A673 (cell line): ENCODE results near the gene THUMPD3. TPM values are rescaled to one million over a fixed set of nuclear protein-coding genes. Genes with fewer than 3 reads are reported as not detected.

Source experiments
- BruUV-seq: library from RNA; stranded (reverse); fragments of 400-500 nt; replicated peaks from 2 replicates; lab custom pipeline; 2021; lab: Mats Ljungman, UMichigan
- CTCF ChIA-PET: fragments of 300-600 bp; sonication (Branson Sonifier 250); formaldehyde crosslinking; loops from one replicate; lab custom pipeline; 2022; ENCODE audit warnings: antibody characterized with exemption; lab: Charles Lee
- POLR2A ChIA-PET: fragments of 300-600 bp; sonication (Branson Sonifier 250); formaldehyde crosslinking; loops from one replicate; lab custom pipeline; 2022; ENCODE audit warnings: antibody characterized with exemption; ENCODE audit not compliant: low non-redundant PET; lab: Charles Lee
- DNase-seq: peaks from one replicate; pipeline ENCODE4 v3.0.0-alpha.2; 2015; ENCODE audit warnings: low spot score
- H3K27ac ChIP-seq: fragments of 200-600 bp; sonication (generic); 2 replicates; pipeline ENCODE4 v1.5.1; 2016; ENCODE audit warnings: mixed run types, low read depth, mild to moderate bottlenecking, mixed read lengths, antibody characterized with exemption, low read length; ENCODE audit not compliant: poor library complexity, severe bottlenecking
- H3K27me3 ChIP-seq: fragments of 200-600 bp; sonication (generic); replicated peaks from 2 replicates; pipeline ENCODE4 v1.6.1; 2017; ENCODE audit warnings: mixed run types, low read depth, mild to moderate bottlenecking, mixed read lengths, antibody characterized with exemption, low read length; ENCODE audit not compliant: insufficient read depth, poor library complexity
- H3K36me3 ChIP-seq: fragments of 200-600 bp; sonication (generic); 2 replicates; pipeline ENCODE4 v1.6.1; 2016; ENCODE audit warnings: mixed run types, mild to moderate bottlenecking, mixed read lengths, antibody characterized with exemption, low read length; ENCODE audit not compliant: insufficient read depth, poor library complexity, severe bottlenecking
- H3K4me1 ChIP-seq: fragments of 200-600 bp; sonication (generic); 2 replicates; pipeline ENCODE4 v1.6.1; 2017; ENCODE audit warnings: mixed run types, mild to moderate bottlenecking, mixed read lengths, antibody characterized with exemption, low read length; ENCODE audit not compliant: insufficient read depth, poor library complexity, severe bottlenecking
- H3K4me3 ChIP-seq: fragments of 200-600 bp; sonication (generic); 2 replicates; pipeline ENCODE4 v1.5.1; 2016; ENCODE audit warnings: low read depth, mixed run types, mild to moderate bottlenecking, mixed read lengths, low read length; ENCODE audit not compliant: poor library complexity, severe bottlenecking
- H3K9me3 ChIP-seq: fragments of 200-600 bp; sonication (generic); 2 replicates; pipeline ENCODE4 v1.6.1; 2016; ENCODE audit warnings: mixed run types, low read depth, mild to moderate bottlenecking, mixed read lengths, antibody characterized with exemption, low read length; ENCODE audit not compliant: poor library complexity, severe bottlenecking
- EZH2 ChIP-seq: fragments of 200-600 bp; sonication (generic); IDR thresholded peaks from 2 replicates; pipeline ENCODE4 v1.6.1; 2017; ENCODE audit warnings: borderline replicate concordance, low read depth, mild to moderate bottlenecking, mixed read lengths, antibody characterized with exemption, low read length; ENCODE audit not compliant: poor library complexity, severe bottlenecking
- intact Hi-C: fragments of 100-400 bp; cut with micrococcal nuclease; formaldehyde crosslinking; loops from one replicate; pipeline ENCODE4 v1.10.0; 2022; ENCODE audit not compliant: unreplicated experiment
- total RNA-seq: library from RNA; stranded (reverse); gene quantifications from 2 replicates; pipeline ENCODE4 v1.2.3, GENCODE V29; 2021
- TF ChIP-seq, protein P1 (sequence below): fragments of 300-800, 200-600 bp; sonication (generic); conservative IDR thresholded peaks from 2 replicates; pipeline ENCODE4 v1.5.1; 2017; ENCODE audit warnings: low read depth, mild to moderate bottlenecking, antibody characterized with exemption, low read length, moderate library complexity, mixed read lengths

The THUMPD3 gene
- total RNA-seq, 1 experiment from 2014 or later = 84.6 TPM

DNA sequence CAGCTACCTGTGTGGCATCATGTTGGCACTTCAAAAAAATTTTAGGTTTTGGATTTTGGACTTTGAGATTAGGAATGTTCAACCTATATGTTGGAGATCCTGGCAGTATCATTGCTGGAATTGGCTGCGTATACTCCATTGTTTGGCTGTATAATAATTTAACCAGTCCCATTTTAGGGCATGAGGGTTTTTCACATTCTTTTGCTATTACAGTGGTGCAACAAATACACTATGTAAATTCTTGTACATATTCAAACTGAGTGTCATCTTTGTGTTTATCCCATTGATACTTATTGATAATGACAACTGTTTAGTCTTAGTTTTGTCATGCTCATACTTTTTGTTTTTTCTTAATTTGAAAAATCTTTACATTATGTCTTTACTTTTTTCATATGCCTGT, 6.7 kb downstream of the THUMPD3 start:
- H3K36me3 ChIP-seq = peaks cover 82% of the 10 kb centered on the region
- TF ChIP-seq EZH2 = no peak
- TF ChIP-seq, protein P1, sequence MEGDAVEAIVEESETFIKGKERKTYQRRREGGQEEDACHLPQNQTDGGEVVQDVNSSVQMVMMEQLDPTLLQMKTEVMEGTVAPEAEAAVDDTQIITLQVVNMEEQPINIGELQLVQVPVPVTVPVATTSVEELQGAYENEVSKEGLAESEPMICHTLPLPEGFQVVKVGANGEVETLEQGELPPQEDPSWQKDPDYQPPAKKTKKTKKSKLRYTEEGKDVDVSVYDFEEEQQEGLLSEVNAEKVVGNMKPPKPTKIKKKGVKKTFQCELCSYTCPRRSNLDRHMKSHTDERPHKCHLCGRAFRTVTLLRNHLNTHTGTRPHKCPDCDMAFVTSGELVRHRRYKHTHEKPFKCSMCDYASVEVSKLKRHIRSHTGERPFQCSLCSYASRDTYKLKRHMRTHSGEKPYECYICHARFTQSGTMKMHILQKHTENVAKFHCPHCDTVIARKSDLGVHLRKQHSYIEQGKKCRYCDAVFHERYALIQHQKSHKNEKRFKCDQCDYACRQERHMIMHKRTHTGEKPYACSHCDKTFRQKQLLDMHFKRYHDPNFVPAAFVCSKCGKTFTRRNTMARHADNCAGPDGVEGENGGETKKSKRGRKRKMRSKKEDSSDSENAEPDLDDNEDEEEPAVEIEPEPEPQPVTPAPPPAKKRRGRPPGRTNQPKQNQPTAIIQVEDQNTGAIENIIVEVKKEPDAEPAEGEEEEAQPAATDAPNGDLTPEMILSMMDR = no peak
- ChIA-PET CTCF (no interaction called here), POLR2A (no interaction called here)
- H3K27ac ChIP-seq = no peak overlapping the region
- no peak for DNase-seq
- no peaks in the 10 kb centered on the region for H3K4me1 ChIP-seq
- BruUV-seq = no TSS peak
- no peaks in the 10 kb centered on the region for H3K27me3 ChIP-seq
- intact Hi-C loops = no loop called here
- H3K9me3 ChIP-seq = no peaks in the 10 kb centered on the region
- H3K4me3 ChIP-seq = no peak overlapping the region

DNA sequence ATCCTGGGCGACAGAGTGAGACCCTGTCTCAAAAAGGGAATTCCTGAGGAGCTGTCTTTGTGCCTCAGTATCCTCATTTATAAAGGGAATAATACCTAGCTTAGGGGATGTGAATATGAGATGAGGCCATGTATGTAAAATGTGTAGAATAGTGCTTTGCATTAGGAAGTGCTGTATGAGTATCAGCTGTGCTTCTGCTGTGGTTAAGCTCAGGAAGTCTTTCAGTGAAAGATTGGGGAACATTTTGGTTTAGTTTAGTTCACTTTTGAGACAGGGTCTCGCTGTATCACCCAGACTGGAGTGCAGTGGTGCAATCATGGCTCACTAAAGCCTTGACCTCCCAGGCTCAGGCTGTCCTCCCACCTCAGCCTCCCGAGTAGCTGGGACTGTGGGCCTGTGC, 10.6 kb downstream of the THUMPD3 start:
- DNase-seq = no peak
- intact Hi-C loops = no loop called here
- CTCF ChIA-PET = no interaction called here
- TF ChIP-seq EZH2 = no peak
- TF ChIP-seq, protein P1 = no peak
- POLR2A ChIA-PET = no interaction called here
- Histone ChIP-seq H3K9me3 (no peaks in the 10 kb centered on the region), H3K36me3 (peaks cover 86% of the 10 kb centered on the region), H3K27ac (no peak overlapping the region), H3K4me1 (peaks cover 3% of the 10 kb centered on the region), H3K4me3 (no peak overlapping the region), H3K27me3 (no peaks in the 10 kb centered on the region)
- BruUV-seq = no TSS peak

DNA sequence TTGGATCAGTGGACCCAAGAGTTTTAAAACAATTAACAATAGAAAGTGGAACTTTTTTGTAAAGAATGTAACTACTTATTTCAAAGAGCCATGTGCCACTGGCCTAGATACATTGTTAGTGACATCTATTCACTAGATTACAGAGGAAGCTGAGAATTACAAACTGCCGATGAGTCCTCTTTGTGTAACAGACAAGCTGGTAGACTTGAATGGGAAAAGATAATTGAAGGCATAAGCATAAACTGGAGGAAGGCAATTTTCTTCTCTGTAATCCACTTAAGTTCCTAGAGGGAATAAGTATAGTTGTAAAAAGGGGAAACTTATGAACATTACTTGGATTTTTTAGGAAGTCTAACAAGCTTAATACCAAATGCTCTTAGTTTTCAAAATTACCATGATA, 15.1 kb downstream of the THUMPD3 start:
- Histone ChIP-seq H3K9me3 (no peaks in the 10 kb centered on the region), H3K27me3 (no peaks in the 10 kb centered on the region), H3K4me3 (no peak overlapping the region), H3K36me3 (peaks cover 80% of the 10 kb centered on the region), H3K4me1 (peaks cover 4% of the 10 kb centered on the region), H3K27ac (no peak overlapping the region)
- TF ChIP-seq, protein P1 = no peak
- TF ChIP-seq EZH2 = no peak
- intact Hi-C loops = no loop called here
- ChIA-PET POLR2A (no interaction called here), CTCF (no interaction called here)
- no TSS peak for BruUV-seq
- DNase-seq = peak; percentile 70
